Psoas muscle (tissue), 8 donors: Measurements from ENCODE around the gene RUBCNL. TPM values are rescaled to one million over a fixed set of nuclear protein-coding genes. Genes with fewer than 3 reads are reported as not detected.

Experiments
- ATAC-seq, 4 donors: fragments of 200-7000 bp; cut with Tn5 transposase; one replicate each; pipeline ENCODE4 v1.9.1; 2020; ENCODE audit warnings: moderate library complexity in 3 of 4, mild to moderate bottlenecking in 2 of 4
- DNase-seq, 2 donors: peaks; one replicate each; pipeline ENCODE4 v3.0.0-alpha.2; 2020
- H3K27ac ChIP-seq: fragments of 200-600 bp; one replicate; pipeline ENCODE4 v1.8.0; 2022
- H3K27me3 ChIP-seq, 3 donors: fragments of 200-600 bp in 1 of 3; one replicate each; pipeline versions ENCODE4 v1.6.1 to v1.8.0; 2013 to 2022; ENCODE audit warnings: low read length in 2 of 3, mild to moderate bottlenecking in 2 of 3, moderate library complexity in 1 of 3; ENCODE audit not compliant: insufficient read depth in 3 of 3
- H3K36me3 ChIP-seq, 2 donors: fragments of 200-600 bp in 1 of 2; one replicate each; pipeline versions ENCODE4 v1.6.1 to v1.8.0; 2013 to 2022; ENCODE audit warnings: low read depth in 1 of 2, mild to moderate bottlenecking in 1 of 2, moderate library complexity in 1 of 2; ENCODE audit not compliant: insufficient read depth in 1 of 2
- H3K4me1 ChIP-seq: fragments of 200-600 bp; one replicate; pipeline ENCODE4 v1.8.0; 2022
- H3K4me3 ChIP-seq: fragments of 200-600 bp; one replicate; pipeline ENCODE4 v1.8.0; 2022; ENCODE audit warnings: mild to moderate bottlenecking
- H3K9me3 ChIP-seq: fragments of 200-600 bp; one replicate; pipeline ENCODE4 v1.8.0; 2022
- WGBS, 3 donors: extraction: QIAGEN DNeasy Blood & Tissue Kit; methylation state at CpG; one replicate each; pipeline versions ENCODE4 v1.1.6 to v1.1.7; 2013; 5-methylcytosine and 5-hydroxymethylcytosine counted together
- intact Hi-C, 2 donors: fragments of 100-400 bp; cut with DNase I; formaldehyde crosslinking; loops; one replicate each; pipeline versions ENCODE4 v1.11.0 to v1.14.2; 2022
- polyA plus RNA-seq, 3 donors: library from polyadenylated mRNA; stranded (reverse); fragments of 200-250 nt; gene quantifications; one replicate each; pipeline ENCODE4 v1.2.3, GENCODE V29; 2013
- total RNA-seq, 4 donors: library from RNA; stranded (reverse); fragmentation: NEBNext Ultra II Directional in 2 of 4; extraction: Animal tissue kit (Norgen Biotek cat#: 25700) in 2 of 4; gene quantifications; one replicate each; pipeline versions ENCODE4 v1.2.1 to v1.2.4, GENCODE V29; 2021 to 2023
- TF ChIP-seq, protein P1 (sequence below): fragments of 200-600 bp; IDR thresholded peaks from one replicate; pipeline ENCODE4 v1.8.0; 2022; ENCODE audit warnings: antibody characterized with exemption
- donor health status: healthy with polysubstance abuse.
- donor health status: DM: no; HTN: no; CAD: no; lungs with moderate emphysema.
- donor health status: Bipolar disorder and iron deficiency.
- donor health status: healthy.
- donor health status: DM: yes; HTN: yes; CAD: no.
- donor health status: DM: no; HTN: no; CAD: no.
- donor health status: DM: no; HTN: no; CAD: no.
- donor health status: DM: yes; HTN: yes; CAD: no.

Gene RUBCNL
- total and polyA plus RNA-seq, 7 donors = 0.06 to 1.1 (median 0.76) TPM

DNA sequence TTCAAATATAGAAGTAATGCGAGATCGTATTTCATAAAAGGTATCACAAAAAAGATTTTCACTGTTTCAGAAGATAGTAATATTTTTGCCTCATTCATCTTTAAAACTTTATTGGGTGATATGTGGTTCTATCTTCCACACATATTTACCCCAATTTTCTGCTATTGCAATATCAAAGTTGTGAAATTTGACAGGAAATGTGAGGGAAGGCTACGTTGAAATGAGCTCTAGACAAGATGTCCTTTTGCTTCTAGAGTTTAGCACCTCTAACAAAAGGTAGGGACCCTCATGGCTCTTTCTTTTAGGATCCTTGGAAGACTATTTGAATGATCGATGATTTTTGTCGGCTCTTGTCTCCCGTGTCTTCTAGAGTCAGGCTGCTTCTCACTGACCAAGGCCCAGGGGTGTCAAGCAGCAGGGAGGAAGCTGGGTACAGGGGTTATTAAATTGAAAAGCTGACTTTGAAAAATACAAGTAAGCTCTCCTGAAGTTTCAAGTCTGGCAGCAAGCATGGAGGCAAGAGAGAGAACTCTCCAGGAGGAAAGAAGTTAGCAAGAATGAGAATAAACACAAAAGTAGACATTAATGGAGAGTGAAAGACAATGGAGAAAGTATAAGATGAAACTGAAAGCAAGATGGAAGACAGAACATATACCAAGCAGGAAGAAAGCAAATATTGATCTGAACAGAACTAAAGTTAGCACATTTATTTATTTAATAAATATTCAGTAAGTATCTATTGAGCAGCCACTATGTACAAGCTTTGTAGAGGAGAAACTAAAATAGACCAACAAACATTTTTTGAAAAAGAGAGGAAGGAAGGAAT, 73.4 kb downstream of the RUBCNL start:
- WGBS, 3 donors = 89 to 92% (median 90%) methylated on average over 6 of the region's 6 CpGs
- H3K4me1 ChIP-seq = no peaks in the 10 kb centered on the region
- no peak for ATAC-seq
- intact Hi-C loops = no loop called here
- no peak overlapping the region for H3K27ac ChIP-seq
- TF ChIP-seq, protein P1, sequence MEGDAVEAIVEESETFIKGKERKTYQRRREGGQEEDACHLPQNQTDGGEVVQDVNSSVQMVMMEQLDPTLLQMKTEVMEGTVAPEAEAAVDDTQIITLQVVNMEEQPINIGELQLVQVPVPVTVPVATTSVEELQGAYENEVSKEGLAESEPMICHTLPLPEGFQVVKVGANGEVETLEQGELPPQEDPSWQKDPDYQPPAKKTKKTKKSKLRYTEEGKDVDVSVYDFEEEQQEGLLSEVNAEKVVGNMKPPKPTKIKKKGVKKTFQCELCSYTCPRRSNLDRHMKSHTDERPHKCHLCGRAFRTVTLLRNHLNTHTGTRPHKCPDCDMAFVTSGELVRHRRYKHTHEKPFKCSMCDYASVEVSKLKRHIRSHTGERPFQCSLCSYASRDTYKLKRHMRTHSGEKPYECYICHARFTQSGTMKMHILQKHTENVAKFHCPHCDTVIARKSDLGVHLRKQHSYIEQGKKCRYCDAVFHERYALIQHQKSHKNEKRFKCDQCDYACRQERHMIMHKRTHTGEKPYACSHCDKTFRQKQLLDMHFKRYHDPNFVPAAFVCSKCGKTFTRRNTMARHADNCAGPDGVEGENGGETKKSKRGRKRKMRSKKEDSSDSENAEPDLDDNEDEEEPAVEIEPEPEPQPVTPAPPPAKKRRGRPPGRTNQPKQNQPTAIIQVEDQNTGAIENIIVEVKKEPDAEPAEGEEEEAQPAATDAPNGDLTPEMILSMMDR = no peak
- H3K27me3 ChIP-seq = no peaks in the 10 kb centered on the region
- H3K36me3 ChIP-seq = no peaks in the 10 kb centered on the region
- H3K4me3 ChIP-seq = no peak overlapping the region
- DNase-seq = no peak
- H3K9me3 ChIP-seq = no peaks in the 10 kb centered on the region

DNA sequence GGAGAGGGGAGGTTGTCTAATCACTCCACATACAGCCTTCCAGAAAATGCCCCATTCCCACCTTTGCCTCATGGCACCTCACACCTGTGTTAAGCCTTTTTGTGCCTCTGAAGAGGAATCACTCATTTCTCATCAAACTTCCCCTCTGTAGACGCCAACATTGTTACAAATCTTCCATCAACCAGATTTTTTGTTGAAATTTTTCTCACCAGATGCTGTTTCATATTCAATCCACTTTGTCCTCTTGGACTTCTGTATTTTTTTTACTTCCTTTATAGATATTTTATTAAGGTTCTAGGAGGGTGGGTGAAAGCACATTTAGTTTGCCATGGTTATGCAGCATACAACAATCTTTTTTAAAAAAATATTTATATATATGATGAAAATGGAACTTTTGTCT, 74.0 kb downstream of the RUBCNL start:
- no peak for DNase-seq
- intact Hi-C loops = no loop called here
- ATAC-seq = no peak
- Histone ChIP-seq H3K4me3 (no peak overlapping the region), H3K27ac (no peak overlapping the region), H3K36me3 (no peaks in the 10 kb centered on the region), H3K4me1 (no peaks in the 10 kb centered on the region), H3K27me3 (no peaks in the 10 kb centered on the region), H3K9me3 (no peaks in the 10 kb centered on the region)
- 66 to 78% (median 74%) methylated on average over 1 of the region's 1 CpG for WGBS, 3 donors
- TF ChIP-seq, protein P1 = no peak

DNA sequence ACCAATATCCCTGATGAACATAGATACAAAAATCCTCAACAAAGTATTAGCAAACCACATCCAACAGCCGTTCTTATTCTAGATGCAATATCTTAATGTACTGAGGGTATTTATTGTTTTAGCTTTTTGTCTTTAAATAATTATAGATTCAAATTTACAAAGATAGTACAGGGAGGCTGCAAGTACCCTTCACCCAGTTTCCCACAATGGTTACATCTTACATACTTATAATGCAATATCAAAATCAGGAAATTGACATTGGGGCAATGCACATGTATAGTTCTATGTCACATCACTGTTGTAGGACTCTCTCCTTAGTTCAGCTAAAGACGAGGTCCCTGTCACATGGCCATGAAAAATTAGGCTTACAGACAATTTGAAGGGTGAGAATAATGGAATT, 75.8 kb downstream of the RUBCNL start:
- ATAC-seq = no peak
- Histone ChIP-seq H3K27ac (no peak overlapping the region), H3K27me3 (no peaks in the 10 kb centered on the region), H3K4me3 (no peak overlapping the region), H3K9me3 (no peaks in the 10 kb centered on the region), H3K4me1 (no peaks in the 10 kb centered on the region), H3K36me3 (no peaks in the 10 kb centered on the region)
- DNase-seq = no peak
- TF ChIP-seq, protein P1 = no peak
- 77 to 85% (median 83%) methylated on average over 2 of the region's 2 CpGs for WGBS, 3 donors
- intact Hi-C loops = no loop called here

DNA sequence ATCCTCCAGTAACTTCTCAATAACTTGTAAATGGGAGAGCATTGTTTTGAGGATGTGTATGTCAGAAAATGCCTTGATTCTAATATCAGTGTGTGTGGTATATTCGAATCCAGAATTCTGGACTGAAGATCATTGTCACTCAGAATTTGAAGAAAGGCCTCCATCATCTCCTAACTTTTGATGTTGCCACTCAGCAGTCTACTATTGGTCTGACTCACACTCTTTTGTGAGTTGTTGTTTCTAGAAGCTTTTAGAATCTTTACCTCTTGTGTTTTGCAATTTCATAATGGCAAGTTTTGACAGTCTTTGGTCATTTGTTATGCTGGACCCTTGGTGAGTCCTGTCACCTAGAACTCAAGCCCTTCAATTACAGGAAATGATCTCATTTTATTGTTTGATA, 77.0 kb downstream of the RUBCNL start:
- TF ChIP-seq, protein P1 = no peak
- Histone ChIP-seq H3K27me3 (no peaks in the 10 kb centered on the region), H3K4me3 (no peak overlapping the region), H3K9me3 (no peaks in the 10 kb centered on the region), H3K4me1 (no peaks in the 10 kb centered on the region), H3K36me3 (no peaks in the 10 kb centered on the region), H3K27ac (no peak overlapping the region)
- ATAC-seq (no peak), DNase-seq (no peak)
- intact Hi-C loops = no loop called here
- WGBS, 3 donors = 78 to 89% (median 80%) methylated on average over 1 of the region's 1 CpG

DNA sequence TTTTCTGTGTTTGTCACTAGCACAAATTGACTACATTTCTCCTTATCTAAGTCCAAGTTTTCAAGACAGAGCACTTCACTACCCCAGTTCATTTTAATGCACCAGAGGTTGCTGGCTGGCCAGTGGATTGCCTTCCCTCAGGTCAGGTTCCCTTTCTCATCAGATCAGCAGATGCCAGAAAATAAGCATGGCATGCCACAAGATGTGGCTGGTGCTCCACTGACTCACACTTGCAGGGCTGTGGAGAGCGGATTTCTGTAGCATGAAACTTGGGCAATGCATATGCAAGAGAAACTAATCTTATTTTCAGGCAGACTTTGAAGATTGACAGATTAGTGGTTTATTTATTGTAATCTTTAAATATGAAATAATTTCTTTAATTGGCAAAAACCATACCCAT, 79.5 kb downstream of the RUBCNL start:
- H3K9me3 ChIP-seq = peaks cover 5% of the 10 kb centered on the region
- no peaks in the 10 kb centered on the region for H3K36me3 ChIP-seq
- H3K27ac ChIP-seq = no peak overlapping the region
- H3K4me3 ChIP-seq = no peak overlapping the region
- no peaks in the 10 kb centered on the region for H3K27me3 ChIP-seq
- H3K4me1 ChIP-seq = no peaks in the 10 kb centered on the region
- TF ChIP-seq, protein P1 = no peak
- 75 to 81% (median 78%) methylated on average over 1 of the region's 1 CpG for WGBS, 3 donors
- DNase-seq (no peak), ATAC-seq (no peak)
- intact Hi-C loops = no loop called here
